ENCODE results near the gene RNF114.
"Not testable (repeated sequence)": the region's sequence is repeated elsewhere in the genome, so short reads cannot be mapped to it uniquely, and the experiment has no call there.

DNA sequence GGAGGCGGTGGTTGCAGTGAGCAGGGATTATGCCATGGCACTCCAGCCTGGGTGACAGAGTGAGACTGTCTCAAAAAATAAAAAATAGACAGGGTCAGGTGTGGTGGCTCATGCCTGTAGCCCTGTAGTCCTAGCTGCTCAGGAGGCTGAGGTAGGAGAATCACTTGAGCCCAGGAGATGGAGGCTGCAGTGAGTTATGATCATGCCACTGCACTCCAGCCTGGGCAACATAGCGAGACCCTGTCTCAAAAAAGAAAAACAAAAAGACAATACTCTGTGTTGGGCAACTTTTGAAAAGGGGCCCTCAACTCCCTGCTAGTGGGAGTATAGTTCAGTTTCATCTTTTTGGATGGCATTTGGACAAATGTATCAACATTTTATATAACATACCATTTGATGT, 41.5 kb downstream of the RNF114 start:
- TF ChIP-seq EP300 (IDR thresholded peaks at IDR 0.05): not testable (repeated sequence)
- TF ChIP-seq, protein P1, sequence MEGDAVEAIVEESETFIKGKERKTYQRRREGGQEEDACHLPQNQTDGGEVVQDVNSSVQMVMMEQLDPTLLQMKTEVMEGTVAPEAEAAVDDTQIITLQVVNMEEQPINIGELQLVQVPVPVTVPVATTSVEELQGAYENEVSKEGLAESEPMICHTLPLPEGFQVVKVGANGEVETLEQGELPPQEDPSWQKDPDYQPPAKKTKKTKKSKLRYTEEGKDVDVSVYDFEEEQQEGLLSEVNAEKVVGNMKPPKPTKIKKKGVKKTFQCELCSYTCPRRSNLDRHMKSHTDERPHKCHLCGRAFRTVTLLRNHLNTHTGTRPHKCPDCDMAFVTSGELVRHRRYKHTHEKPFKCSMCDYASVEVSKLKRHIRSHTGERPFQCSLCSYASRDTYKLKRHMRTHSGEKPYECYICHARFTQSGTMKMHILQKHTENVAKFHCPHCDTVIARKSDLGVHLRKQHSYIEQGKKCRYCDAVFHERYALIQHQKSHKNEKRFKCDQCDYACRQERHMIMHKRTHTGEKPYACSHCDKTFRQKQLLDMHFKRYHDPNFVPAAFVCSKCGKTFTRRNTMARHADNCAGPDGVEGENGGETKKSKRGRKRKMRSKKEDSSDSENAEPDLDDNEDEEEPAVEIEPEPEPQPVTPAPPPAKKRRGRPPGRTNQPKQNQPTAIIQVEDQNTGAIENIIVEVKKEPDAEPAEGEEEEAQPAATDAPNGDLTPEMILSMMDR (IDR thresholded peaks at IDR 0.05): not testable (repeated sequence)
